ENCODE data around the gene TERB1.

Gene TERB1

GRCh38 chr16:66706506-66706880 is 94.9 kb downstream of the TERB1 start:
- no peak for DNase-seq (ENCODE audit: low read depth in 1 of 2, low spot score in 1 of 2)

- DNase-seq (ENCODE audit: low read depth in 1 of 2, low spot score in 1 of 2), result no peak
Observed at GRCh38 chr16:66705790-66706505, 95.4 kb downstream of the TERB1 start.
